VCaP (cell line): ENCODE data around the gene PGGT1B.
"Not testable (repeated sequence)": the region's sequence is repeated elsewhere in the genome, so short reads cannot be mapped to it uniquely, and the experiment has no call there.

ENCODE experiments used
- H3K27ac ChIP-seq: fragments of 450-650 bp; 2 replicates; pipeline ENCODE4 v1.5.1; 2017
- CTCF ChIP-seq: fragments of 450-650 bp; conservative IDR thresholded peaks from 2 replicates; pipeline ENCODE4 v1.5.1; 2017; ENCODE audit warnings: mild to moderate bottlenecking, moderate library complexity

Gene PGGT1B

GRCh38 chr5:115260248-115260647 is 2.4 kb downstream of the PGGT1B start:
- TF ChIP-seq CTCF: no peak

GRCh38 chr5:115257981-115258380 is 4.7 kb downstream of the PGGT1B start:
- H3K27ac ChIP-seq: no peak overlapping the region
- no peak for TF ChIP-seq CTCF

More at GRCh38 chr5:115260248-115260647, 2.4 kb downstream of the PGGT1B start:
- no peak overlapping the region for H3K27ac ChIP-seq

GRCh38 chr5:115249379-115249778 is 13.3 kb downstream of the PGGT1B start:
- not testable (repeated sequence) for H3K27ac ChIP-seq

- no peak overlapping the region for H3K27ac ChIP-seq
- peak; percentile 84 for TF ChIP-seq CTCF
Measured at GRCh38 chr5:115246361-115246991, 16.2 kb downstream of the PGGT1B start.

GRCh38 chr5:115243412-115243811 is 19.3 kb downstream of the PGGT1B start:
- H3K27ac ChIP-seq: no peak overlapping the region
- no peak for TF ChIP-seq CTCF

- TF ChIP-seq CTCF: no peak
- H3K27ac ChIP-seq: no peak overlapping the region
Measured at GRCh38 chr5:115241881-115242642, 20.6 kb downstream of the PGGT1B start.

- no peak for TF ChIP-seq CTCF
- H3K27ac ChIP-seq: no peak overlapping the region
Measured at GRCh38 chr5:115237066-115237465, 25.6 kb downstream of the PGGT1B start.

- no peak overlapping the region for H3K27ac ChIP-seq
- TF ChIP-seq CTCF: no peak
Measured at GRCh38 chr5:115236599-115236998, 26.1 kb downstream of the PGGT1B start.
